Lung (tissue), 12 donors: ENCODE measurements around the gene FAP. TPM values are rescaled to one million over a fixed set of nuclear protein-coding genes. Genes with fewer than 3 reads are reported as not detected.

Experiments
- ATAC-seq: fragments of 200-7000 bp; cut with Tn5 transposase; one replicate; pipeline ENCODE4 v1.9.1; 2020; ENCODE audit warnings: moderate number of reproducible peaks; ENCODE audit not compliant: insufficient read depth, low FRiP score
- DNase-seq, 3 donors: peaks; one replicate each; pipeline ENCODE4 v3.0.0-alpha.2; 2013 to 2017
- H3K27ac ChIP-seq, 2 donors: one replicate each; pipeline ENCODE4 v1.5.1; 2013; ENCODE audit warnings: mild to moderate bottlenecking in 2 of 2, moderate library complexity in 2 of 2, control low read depth in 1 of 2, inconsistent platforms in 1 of 2, low read depth in 1 of 2, low read length in 1 of 2
- H3K27me3 ChIP-seq, 3 donors: one replicate each; pipeline ENCODE4 v1.5.1; 2013; ENCODE audit warnings: low read length in 2 of 3; ENCODE audit not compliant: control insufficient read depth in 3 of 3, insufficient read depth in 3 of 3
- H3K36me3 ChIP-seq, 4 donors: one replicate each; pipeline ENCODE4 v1.5.1; 2013; ENCODE audit warnings: low read length in 4 of 4, mild to moderate bottlenecking in 1 of 4, moderate library complexity in 1 of 4; ENCODE audit not compliant: control insufficient read depth in 4 of 4, insufficient read depth in 4 of 4
- H3K4me1 ChIP-seq, 5 donors: one replicate each; pipeline ENCODE4 v1.5.1; 2013; ENCODE audit warnings: low read length in 5 of 5, mild to moderate bottlenecking in 2 of 5, moderate library complexity in 1 of 5; ENCODE audit not compliant: control insufficient read depth in 5 of 5, insufficient read depth in 5 of 5
- H3K4me3 ChIP-seq: one replicate; pipeline ENCODE4 v1.5.1; 2013; ENCODE audit warnings: mild to moderate bottlenecking, control low read depth, moderate library complexity
- H3K9ac ChIP-seq, 2 donors: one replicate each; pipeline ENCODE4 v1.5.1; 2013; ENCODE audit warnings: low read length in 2 of 2, control low read depth in 1 of 2; ENCODE audit not compliant: insufficient read depth in 1 of 2
- H3K9me3 ChIP-seq, 4 donors: one replicate each; pipeline ENCODE4 v1.5.1; 2013; ENCODE audit warnings: low read length in 3 of 4, mild to moderate bottlenecking in 1 of 4, moderate library complexity in 1 of 4; ENCODE audit not compliant: control insufficient read depth in 4 of 4, insufficient read depth in 3 of 4
- WGBS, 2 donors: extraction: QIAGEN DNeasy Blood & Tissue Kit; methylation state at CpG; one replicate each; pipeline ENCODE4 v1.1.7; 2013; 5-methylcytosine and 5-hydroxymethylcytosine counted together
- polyA plus RNA-seq, 2 donors: library from polyadenylated mRNA; stranded (reverse); fragments of 200-250 nt; gene quantifications; one replicate each; pipeline ENCODE4 v1.2.1, GENCODE V29; 2013
- total RNA-seq, 2 donors: library from RNA; depleted of rRNA in 1 of 2; stranded (reverse); fragments of >200 nt in 1 of 2; gene quantifications; one replicate each; pipeline ENCODE4 v1.2.1, GENCODE V29; 2014 to 2021
- TF ChIP-seq, protein P1 (sequence below): IDR thresholded peaks from 2 replicates; pipeline ENCODE4 v1.5.1; 2012; ENCODE audit warnings: mild to moderate bottlenecking; ENCODE audit errors: control extremely low read depth, extremely low read depth
- donor health status: control.
- donor health status: control.
- donor health status: Bipolar disorder and iron deficiency.
- donor health status: healthy.
- donor health status: DM: yes; HTN: yes; CAD: no.

Gene FAP
- total and polyA plus RNA-seq, 4 donors, result 1.8 to 24.6 (median 4.8) TPM

- Histone ChIP-seq H3K4me1 (no peaks in the 10 kb centered on the region), H3K9me3 (no peaks in the 10 kb centered on the region), H3K27ac (no peak overlapping the region), H3K4me3 (no peak overlapping the region), H3K27me3 (no peaks in the 10 kb centered on the region), H3K36me3 (peaks cover 0 to 17% (median 4%) of the 10 kb centered on the region in 4 donors), H3K9ac (no peak overlapping the region)
- ATAC-seq, result no peak
- WGBS, 2 donors, result 88 to 91% methylated on average over 9 of the region's 9 CpGs
- DNase-seq, result no peak
- TF ChIP-seq, protein P1, sequence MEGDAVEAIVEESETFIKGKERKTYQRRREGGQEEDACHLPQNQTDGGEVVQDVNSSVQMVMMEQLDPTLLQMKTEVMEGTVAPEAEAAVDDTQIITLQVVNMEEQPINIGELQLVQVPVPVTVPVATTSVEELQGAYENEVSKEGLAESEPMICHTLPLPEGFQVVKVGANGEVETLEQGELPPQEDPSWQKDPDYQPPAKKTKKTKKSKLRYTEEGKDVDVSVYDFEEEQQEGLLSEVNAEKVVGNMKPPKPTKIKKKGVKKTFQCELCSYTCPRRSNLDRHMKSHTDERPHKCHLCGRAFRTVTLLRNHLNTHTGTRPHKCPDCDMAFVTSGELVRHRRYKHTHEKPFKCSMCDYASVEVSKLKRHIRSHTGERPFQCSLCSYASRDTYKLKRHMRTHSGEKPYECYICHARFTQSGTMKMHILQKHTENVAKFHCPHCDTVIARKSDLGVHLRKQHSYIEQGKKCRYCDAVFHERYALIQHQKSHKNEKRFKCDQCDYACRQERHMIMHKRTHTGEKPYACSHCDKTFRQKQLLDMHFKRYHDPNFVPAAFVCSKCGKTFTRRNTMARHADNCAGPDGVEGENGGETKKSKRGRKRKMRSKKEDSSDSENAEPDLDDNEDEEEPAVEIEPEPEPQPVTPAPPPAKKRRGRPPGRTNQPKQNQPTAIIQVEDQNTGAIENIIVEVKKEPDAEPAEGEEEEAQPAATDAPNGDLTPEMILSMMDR, result no peak
Observed at GRCh38 chr2:162198239-162198638, 45.0 kb downstream of the FAP start.

DNA sequence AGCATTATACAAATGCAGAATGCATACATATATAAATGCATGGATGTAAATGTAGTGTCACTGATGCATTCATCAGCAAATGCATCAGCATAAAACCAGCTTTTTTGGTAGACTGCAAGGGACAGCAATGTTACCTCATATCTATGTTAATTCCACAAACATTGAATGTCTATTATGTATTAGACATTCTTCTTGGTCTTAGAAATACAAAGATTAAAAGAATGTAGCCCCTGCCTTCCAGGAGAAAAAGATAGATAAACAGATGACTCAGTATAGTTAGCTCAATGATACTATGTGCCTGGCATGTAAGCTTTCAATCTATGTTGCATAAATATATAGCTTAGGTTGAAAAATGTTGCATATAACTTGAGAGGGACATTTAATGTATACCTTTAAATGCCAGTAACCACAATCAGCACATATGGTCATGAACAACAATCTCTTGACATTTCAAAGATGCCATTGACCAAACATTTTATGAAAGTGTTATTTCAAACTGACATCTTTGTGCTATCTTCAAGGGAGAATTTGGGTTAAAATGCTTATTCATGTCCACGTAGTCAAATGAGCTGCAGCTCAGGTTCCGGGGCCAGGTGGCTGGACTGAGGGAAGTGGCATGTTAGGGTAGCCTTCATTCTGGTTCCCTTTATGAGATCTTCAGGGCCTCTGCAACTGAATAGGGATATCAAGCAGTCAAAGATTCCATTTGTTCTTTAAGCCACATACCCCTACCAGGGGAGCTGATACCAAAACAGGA is 46.0 kb downstream of the FAP start:
- 88 to 89% methylated on average over 2 of the region's 2 CpGs for WGBS, 2 donors
- no peak for ATAC-seq
- no peak overlapping the region for H3K9ac ChIP-seq

DNA sequence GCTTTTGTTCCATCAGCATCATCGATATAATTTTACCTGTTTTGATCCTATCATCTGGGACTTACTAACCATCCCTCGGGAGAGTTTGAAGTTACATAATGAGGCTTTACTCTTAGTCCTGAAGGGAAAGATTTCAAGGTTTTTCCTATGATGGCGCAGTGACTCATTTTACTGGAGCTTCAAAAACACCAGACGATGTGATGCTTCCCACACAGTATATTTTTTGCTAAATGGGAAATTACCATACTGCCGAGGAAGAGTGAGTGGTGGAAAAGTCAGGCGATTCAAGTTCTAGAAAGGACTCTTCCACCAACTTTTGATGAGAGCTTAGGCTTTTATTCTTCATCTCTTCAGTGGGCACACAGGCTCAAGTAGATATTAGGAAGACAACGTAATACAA is 46.6 kb downstream of the FAP start:
- WGBS, 2 donors, result 90 to 96% methylated on average over 7 of the region's 7 CpGs
- TF ChIP-seq, protein P1, result no peak
- H3K36me3 ChIP-seq, result peaks cover 0 to 16% (median 4%) of the 10 kb centered on the region in 4 donors
- H3K4me3 ChIP-seq, result no peak overlapping the region
- H3K4me1 ChIP-seq, result no peaks in the 10 kb centered on the region
- H3K9ac ChIP-seq, result no peak overlapping the region
- no peaks in the 10 kb centered on the region for H3K9me3 ChIP-seq
- H3K27me3 ChIP-seq, result no peaks in the 10 kb centered on the region
- DNase-seq, result no peak
- no peak overlapping the region for H3K27ac ChIP-seq
- ATAC-seq, result no peak

More for the DNA sequence above, 46.0 kb downstream of the FAP start:
- Histone ChIP-seq H3K27ac (no peak overlapping the region), H3K36me3 (peaks cover 0 to 18% (median 4%) of the 10 kb centered on the region in 4 donors), H3K4me1 (no peaks in the 10 kb centered on the region), H3K9me3 (no peaks in the 10 kb centered on the region), H3K4me3 (no peak overlapping the region), H3K27me3 (no peaks in the 10 kb centered on the region)
- no peak for DNase-seq
- TF ChIP-seq, protein P1, result no peak

GRCh38 chr2:162188451-162188850 is 54.8 kb downstream of the FAP start:
- WGBS, 2 donors, result 84% methylated on average over 3 of the region's 3 CpGs
- H3K27ac ChIP-seq, result no peak overlapping the region
- DNase-seq, result no peak
- TF ChIP-seq, protein P1, result no peak
- H3K4me1 ChIP-seq, result no peaks in the 10 kb centered on the region
- H3K36me3 ChIP-seq, result peaks cover 0 to 9% (median 4%) of the 10 kb centered on the region in 4 donors
- H3K9ac ChIP-seq, result no peak overlapping the region
- H3K9me3 ChIP-seq, result no peaks in the 10 kb centered on the region
- no peak overlapping the region for H3K4me3 ChIP-seq
- H3K27me3 ChIP-seq, result no peaks in the 10 kb centered on the region
- ATAC-seq, result no peak
